ENCODE measurements around the gene GINS2. TPM values are rescaled to one million over a fixed set of nuclear protein-coding genes. Genes with fewer than 3 reads are reported as not detected.
A peak's percentile ranks its signal among the peaks of the same experiment; 100 is the strongest.

Gene GINS2
- total and polyA plus RNA-seq, 2 experiments from 2014 or later, result 40.5 to 44.4 TPM

DNA sequence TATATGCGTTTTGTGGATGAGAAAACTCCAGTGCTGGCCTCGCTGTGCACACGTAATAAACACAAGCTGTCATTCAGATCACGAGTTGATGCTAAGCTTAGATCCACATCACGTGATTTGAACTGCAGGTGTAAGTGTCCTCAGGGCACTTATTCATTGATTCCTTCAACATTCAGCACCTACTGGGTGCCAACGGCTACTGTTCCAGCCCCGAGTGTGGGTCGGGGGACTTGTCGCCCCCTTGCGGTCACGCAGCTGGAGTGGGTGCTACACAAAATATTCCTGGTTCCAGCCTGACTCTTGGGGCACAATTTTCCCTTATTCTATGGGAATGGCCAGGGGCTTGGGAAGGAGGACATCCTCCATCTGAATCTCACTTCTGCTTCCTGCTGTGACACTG lies 29.9 kb upstream of the GINS2 start:
- Histone ChIP-seq H2AFZ (no peak overlapping the region), H3K4me3 (no peak overlapping the region), H3K27ac (ENCODE audit: low read depth) (no peak overlapping the region), H4K20me1 (replicated peaks; ENCODE audit: insufficient read depth) (0 out of 2 replicates have a peak, but pooled peaks cover 4% of the 10 kb centered on the region), H3K79me2 (replicated peaks; ENCODE audit: insufficient read depth) (no peaks in the 10 kb centered on the region), H3K4me1 (ENCODE audit: insufficient read depth) (no peaks in the 10 kb centered on the region; the same call in 1 of the 2 replicates), H3K9me2 (ENCODE audit: insufficient read depth) (no peaks in the 10 kb centered on the region), H3F3A (replicated peaks; ENCODE audit: low read depth) (peaks cover 5% of the 10 kb centered on the region), H3K4me2 (no peak overlapping the region), H3K36me3 (ENCODE audit: insufficient read depth) (no peaks in the 10 kb centered on the region), H3K27me3 (ENCODE audit: insufficient read depth) (no peaks in the 10 kb centered on the region)
- Mint-ChIP-seq H3K27ac (no peak overlapping the region), H3K36me3 (ENCODE audit: low read depth) (no peaks in the 10 kb centered on the region), H3K4me3 (no peak overlapping the region), H3K27me3 (ENCODE audit: insufficient read depth, low read depth, poor library complexity) (peaks cover 15% of the 10 kb centered on the region), H3K4me1 (peaks cover 12% of the 10 kb centered on the region), H3K9me3 (no peaks in the 10 kb centered on the region)
- DNase-seq (ENCODE audit: low spot score) (peak; percentile 76), ATAC-seq (peak; percentile 55)
- TF ChIP-seq, protein P1, sequence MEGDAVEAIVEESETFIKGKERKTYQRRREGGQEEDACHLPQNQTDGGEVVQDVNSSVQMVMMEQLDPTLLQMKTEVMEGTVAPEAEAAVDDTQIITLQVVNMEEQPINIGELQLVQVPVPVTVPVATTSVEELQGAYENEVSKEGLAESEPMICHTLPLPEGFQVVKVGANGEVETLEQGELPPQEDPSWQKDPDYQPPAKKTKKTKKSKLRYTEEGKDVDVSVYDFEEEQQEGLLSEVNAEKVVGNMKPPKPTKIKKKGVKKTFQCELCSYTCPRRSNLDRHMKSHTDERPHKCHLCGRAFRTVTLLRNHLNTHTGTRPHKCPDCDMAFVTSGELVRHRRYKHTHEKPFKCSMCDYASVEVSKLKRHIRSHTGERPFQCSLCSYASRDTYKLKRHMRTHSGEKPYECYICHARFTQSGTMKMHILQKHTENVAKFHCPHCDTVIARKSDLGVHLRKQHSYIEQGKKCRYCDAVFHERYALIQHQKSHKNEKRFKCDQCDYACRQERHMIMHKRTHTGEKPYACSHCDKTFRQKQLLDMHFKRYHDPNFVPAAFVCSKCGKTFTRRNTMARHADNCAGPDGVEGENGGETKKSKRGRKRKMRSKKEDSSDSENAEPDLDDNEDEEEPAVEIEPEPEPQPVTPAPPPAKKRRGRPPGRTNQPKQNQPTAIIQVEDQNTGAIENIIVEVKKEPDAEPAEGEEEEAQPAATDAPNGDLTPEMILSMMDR (conservative IDR thresholded peaks at IDR 0.05; ENCODE audit: low read depth in 2 of 2), result peak; percentile 82 to 87
- no peak for TF ChIP-seq EZH2 (IDR thresholded peaks at IDR 0.05; ENCODE audit: low read depth, unreplicated experiment)

DNA sequence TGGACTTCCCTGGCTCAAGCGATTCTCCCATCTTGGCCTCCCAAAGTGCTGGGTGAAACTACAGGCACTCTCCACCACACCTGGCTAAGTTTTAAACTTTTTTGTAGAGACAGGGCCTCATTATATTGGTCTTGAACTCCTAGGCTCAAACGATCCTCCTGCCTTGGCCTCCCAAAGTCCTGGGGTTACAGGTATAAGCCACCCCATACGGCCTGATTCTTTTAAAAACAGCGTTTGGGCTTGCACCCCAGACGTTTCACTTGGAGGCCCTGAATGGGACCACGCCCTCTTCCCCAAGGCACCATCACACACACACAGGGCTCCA lies 29.4 kb upstream of the GINS2 start:
- H4K20me1 ChIP-seq (replicated peaks; ENCODE audit: insufficient read depth), result 0 out of 2 replicates have a peak, but pooled peaks cover 4% of the 10 kb centered on the region
- Mint-ChIP-seq H3K27me3 (ENCODE audit: insufficient read depth, low read depth, poor library complexity) (peaks cover 16% of the 10 kb centered on the region), H3K36me3 (ENCODE audit: low read depth) (peaks cover 1% of the 10 kb centered on the region; the same call in 1 of the 3 replicates), H3K4me3 (no peak overlapping the region; the same call in 2 of the 3 replicates), H3K4me1 (peaks cover 12% of the 10 kb centered on the region), H3K27ac (no peak overlapping the region), H3K9me3 (no peaks in the 10 kb centered on the region)
- H3K79me2 ChIP-seq (replicated peaks; ENCODE audit: insufficient read depth), result no peaks in the 10 kb centered on the region
- H3K4me2 ChIP-seq, result no peak overlapping the region
- no peak for TF ChIP-seq CREB1 (CRISPR knock-in tag; IDR thresholded peaks at IDR 0.05; ENCODE audit: low read depth)
- H3K27ac ChIP-seq (ENCODE audit: low read depth), result no peak overlapping the region
- H3K9me2 ChIP-seq (ENCODE audit: insufficient read depth), result no peaks in the 10 kb centered on the region
- no peak overlapping the region for H2AFZ ChIP-seq
- ATAC-seq (no peak), DNase-seq (ENCODE audit: low spot score) (no peak)
- no peaks in the 10 kb centered on the region for H3K36me3 ChIP-seq (ENCODE audit: insufficient read depth)
- H3K27me3 ChIP-seq (ENCODE audit: insufficient read depth), result no peaks in the 10 kb centered on the region
- peaks cover 5% of the 10 kb centered on the region for H3F3A ChIP-seq (replicated peaks; ENCODE audit: low read depth)
- no peak overlapping the region for H3K4me3 ChIP-seq
- no peaks in the 10 kb centered on the region; the same call in 1 of the 2 replicates for H3K4me1 ChIP-seq (ENCODE audit: insufficient read depth)

DNA sequence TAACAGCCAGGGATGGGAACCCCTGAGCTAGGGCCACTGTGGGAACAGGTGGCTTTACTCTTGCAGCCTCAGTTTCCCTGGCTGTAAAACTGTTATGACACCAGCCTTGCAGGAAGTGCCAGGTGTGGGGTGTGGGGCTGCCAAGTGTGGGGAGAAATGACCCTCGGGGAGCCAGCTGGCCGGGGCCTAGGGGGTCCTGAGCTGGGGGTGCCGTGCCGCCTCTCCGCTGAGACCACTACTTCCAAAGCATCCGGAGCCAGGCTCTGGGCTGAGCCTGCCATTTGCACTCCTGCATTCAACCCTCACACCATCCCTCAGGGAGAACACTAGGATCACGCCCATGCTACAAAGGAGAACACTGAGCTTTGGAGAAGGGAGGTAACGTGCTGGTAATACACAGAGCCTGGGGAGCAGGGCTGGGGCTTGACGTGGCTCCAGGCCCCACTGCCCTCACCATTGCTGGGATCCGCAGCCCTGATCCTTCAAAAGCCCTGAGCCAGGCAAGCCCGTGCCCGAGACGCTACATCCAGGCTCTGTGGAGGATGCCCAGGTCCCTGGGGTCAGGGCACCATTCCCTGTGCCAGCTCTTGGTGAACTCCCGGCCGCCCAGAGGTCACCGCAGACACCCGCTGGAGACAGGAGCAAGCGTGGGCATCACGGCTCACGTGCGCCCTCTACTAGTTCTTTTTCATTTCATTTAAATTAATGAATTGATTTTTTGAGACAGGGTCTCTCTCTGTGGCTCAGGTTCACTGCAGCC lies 28.8 kb upstream of the GINS2 start:
- peaks cover 15% of the 10 kb centered on the region for H3K4me1 Mint-ChIP-seq
- peaks cover 17% of the 10 kb centered on the region for H3K27me3 Mint-ChIP-seq (ENCODE audit: insufficient read depth, low read depth, poor library complexity)
- no peak overlapping the region for H2AFZ ChIP-seq
- no peaks in the 10 kb centered on the region for H3K27me3 ChIP-seq (ENCODE audit: insufficient read depth)
- no peaks in the 10 kb centered on the region for H3K9me2 ChIP-seq (ENCODE audit: insufficient read depth)
- no peak overlapping the region; the same call in 2 of the 3 replicates for H3K4me3 Mint-ChIP-seq
- ATAC-seq (peak; percentile 62), DNase-seq (ENCODE audit: low spot score) (peak; percentile 90)
- peaks cover 7% of the 10 kb centered on the region; the same call in 2 of the 3 replicates for H3K36me3 Mint-ChIP-seq (ENCODE audit: low read depth)
- no peak overlapping the region for H3K27ac Mint-ChIP-seq
- 0 out of 3 replicates have a peak, but pooled peaks cover 3% of the 10 kb centered on the region for H3K9me3 Mint-ChIP-seq
- H3K4me3 ChIP-seq, result no peak overlapping the region
- H3K4me1 ChIP-seq (ENCODE audit: insufficient read depth), result no peaks in the 10 kb centered on the region; the same call in 1 of the 2 replicates
- no peaks in the 10 kb centered on the region for H3K79me2 ChIP-seq (replicated peaks; ENCODE audit: insufficient read depth)
- no peak overlapping the region for H3K4me2 ChIP-seq
- H3F3A ChIP-seq (replicated peaks; ENCODE audit: low read depth), result peaks cover 5% of the 10 kb centered on the region
- no peaks in the 10 kb centered on the region for H3K36me3 ChIP-seq (ENCODE audit: insufficient read depth)
- H4K20me1 ChIP-seq (replicated peaks; ENCODE audit: insufficient read depth), result 0 out of 2 replicates have a peak, but pooled peaks cover 4% of the 10 kb centered on the region
- H3K27ac ChIP-seq (ENCODE audit: low read depth), result no peak overlapping the region
- TF ChIP-seq NANOG (IDR thresholded peaks at IDR 0.05; ENCODE audit: borderline replicate concordance), result no peak
- TF ChIP-seq, protein P2, sequence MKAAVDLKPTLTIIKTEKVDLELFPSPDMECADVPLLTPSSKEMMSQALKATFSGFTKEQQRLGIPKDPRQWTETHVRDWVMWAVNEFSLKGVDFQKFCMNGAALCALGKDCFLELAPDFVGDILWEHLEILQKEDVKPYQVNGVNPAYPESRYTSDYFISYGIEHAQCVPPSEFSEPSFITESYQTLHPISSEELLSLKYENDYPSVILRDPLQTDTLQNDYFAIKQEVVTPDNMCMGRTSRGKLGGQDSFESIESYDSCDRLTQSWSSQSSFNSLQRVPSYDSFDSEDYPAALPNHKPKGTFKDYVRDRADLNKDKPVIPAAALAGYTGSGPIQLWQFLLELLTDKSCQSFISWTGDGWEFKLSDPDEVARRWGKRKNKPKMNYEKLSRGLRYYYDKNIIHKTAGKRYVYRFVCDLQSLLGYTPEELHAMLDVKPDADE (IDR thresholded peaks at IDR 0.05), result no peak
- TF ChIP-seq, protein P3, sequence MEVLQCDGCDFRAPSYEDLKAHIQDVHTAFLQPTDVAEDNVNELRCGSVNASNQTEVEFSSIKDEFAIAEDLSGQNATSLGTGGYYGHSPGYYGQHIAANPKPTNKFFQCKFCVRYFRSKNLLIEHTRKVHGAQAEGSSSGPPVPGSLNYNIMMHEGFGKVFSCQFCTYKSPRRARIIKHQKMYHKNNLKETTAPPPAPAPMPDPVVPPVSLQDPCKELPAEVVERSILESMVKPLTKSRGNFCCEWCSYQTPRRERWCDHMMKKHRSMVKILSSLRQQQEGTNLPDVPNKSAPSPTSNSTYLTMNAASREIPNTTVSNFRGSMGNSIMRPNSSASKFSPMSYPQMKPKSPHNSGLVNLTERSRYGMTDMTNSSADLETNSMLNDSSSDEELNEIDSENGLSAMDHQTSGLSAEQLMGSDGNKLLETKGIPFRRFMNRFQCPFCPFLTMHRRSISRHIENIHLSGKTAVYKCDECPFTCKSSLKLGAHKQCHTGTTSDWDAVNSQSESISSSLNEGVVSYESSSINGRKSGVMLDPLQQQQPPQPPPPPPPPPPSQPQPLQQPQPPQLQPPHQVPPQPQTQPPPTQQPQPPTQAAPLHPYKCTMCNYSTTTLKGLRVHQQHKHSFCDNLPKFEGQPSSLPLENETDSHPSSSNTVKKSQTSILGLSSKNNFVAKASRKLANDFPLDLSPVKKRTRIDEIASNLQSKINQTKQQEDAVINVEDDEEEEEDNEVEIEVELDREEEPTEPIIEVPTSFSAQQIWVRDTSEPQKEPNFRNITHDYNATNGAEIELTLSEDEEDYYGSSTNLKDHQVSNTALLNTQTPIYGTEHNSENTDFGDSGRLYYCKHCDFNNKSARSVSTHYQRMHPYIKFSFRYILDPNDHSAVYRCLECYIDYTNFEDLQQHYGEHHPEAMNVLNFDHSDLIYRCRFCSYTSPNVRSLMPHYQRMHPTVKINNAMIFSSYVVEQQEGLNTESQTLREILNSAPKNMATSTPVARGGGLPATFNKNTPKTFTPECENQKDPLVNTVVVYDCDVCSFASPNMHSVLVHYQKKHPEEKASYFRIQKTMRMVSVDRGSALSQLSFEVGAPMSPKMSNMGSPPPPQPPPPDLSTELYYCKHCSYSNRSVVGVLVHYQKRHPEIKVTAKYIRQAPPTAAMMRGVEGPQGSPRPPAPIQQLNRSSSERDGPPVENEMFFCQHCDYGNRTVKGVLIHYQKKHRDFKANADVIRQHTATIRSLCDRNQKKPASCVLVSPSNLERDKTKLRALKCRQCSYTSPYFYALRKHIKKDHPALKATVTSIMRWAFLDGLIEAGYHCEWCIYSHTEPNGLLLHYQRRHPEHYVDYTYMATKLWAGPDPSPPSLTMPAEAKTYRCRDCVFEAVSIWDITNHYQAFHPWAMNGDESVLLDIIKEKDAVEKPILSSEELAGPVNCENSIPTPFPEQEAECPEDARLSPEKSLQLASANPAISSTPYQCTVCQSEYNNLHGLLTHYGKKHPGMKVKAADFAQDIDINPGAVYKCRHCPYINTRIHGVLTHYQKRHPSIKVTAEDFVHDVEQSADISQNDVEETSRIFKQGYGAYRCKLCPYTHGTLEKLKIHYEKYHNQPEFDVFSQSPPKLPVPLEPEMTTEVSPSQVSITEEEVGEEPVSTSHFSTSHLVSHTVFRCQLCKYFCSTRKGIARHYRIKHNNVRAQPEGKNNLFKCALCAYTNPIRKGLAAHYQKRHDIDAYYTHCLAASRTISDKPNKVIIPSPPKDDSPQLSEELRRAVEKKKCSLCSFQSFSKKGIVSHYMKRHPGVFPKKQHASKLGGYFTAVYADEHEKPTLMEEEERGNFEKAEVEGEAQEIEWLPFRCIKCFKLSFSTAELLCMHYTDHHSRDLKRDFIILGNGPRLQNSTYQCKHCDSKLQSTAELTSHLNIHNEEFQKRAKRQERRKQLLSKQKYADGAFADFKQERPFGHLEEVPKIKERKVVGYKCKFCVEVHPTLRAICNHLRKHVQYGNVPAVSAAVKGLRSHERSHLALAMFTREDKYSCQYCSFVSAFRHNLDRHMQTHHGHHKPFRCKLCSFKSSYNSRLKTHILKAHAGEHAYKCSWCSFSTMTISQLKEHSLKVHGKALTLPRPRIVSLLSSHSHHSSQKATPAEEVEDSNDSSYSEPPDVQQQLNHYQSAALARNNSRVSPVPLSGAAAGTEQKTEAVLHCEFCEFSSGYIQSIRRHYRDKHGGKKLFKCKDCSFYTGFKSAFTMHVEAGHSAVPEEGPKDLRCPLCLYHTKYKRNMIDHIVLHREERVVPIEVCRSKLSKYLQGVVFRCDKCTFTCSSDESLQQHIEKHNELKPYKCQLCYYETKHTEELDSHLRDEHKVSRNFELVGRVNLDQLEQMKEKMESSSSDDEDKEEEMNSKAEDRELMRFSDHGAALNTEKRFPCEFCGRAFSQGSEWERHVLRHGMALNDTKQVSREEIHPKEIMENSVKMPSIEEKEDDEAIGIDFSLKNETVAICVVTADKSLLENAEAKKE (CRISPR knock-in tag; IDR thresholded peaks at IDR 0.05), result no peak
